Mesendoderm (in vitro differentiated cells): ENCODE data around the gene DSCAML1.

ENCODE experiments used
- DNase-seq: peaks from one replicate; pipeline ENCODE4 v3.0.0; 2013
- H2AK5ac ChIP-seq: 2 replicates; pipeline ENCODE4 v1.6.1; 2013; ENCODE audit warnings: low read length, inconsistent platforms
- H2BK120ac ChIP-seq: 2 replicates; pipeline ENCODE4 v1.6.1; 2013; ENCODE audit warnings: low read depth, mild to moderate bottlenecking, low read length, moderate library complexity, mixed read lengths
- H2BK15ac ChIP-seq: replicated peaks from 2 replicates; pipeline ENCODE4 v1.6.1; 2013; ENCODE audit warnings: low read depth, mild to moderate bottlenecking, moderate library complexity
- H2BK5ac ChIP-seq: 2 replicates; pipeline ENCODE4 v1.6.1; 2013; ENCODE audit warnings: low read length, inconsistent platforms
- H3K18ac ChIP-seq: 2 replicates; pipeline ENCODE4 v1.6.1; 2013; ENCODE audit warnings: mild to moderate bottlenecking, low read length, mixed read lengths
- H3K23ac ChIP-seq: one replicate; pipeline ENCODE4 v1.6.1; 2013; ENCODE audit warnings: low read length
- H3K27ac ChIP-seq: 2 replicates; pipeline ENCODE4 v1.5.1; 2013; ENCODE audit warnings: low read depth, mild to moderate bottlenecking, inconsistent platforms, low read length, moderate library complexity
- H3K27me3 ChIP-seq: 2 replicates; pipeline ENCODE4 v1.6.1; 2013; ENCODE audit warnings: low read length, control low read depth, mild to moderate bottlenecking, inconsistent platforms; ENCODE audit not compliant: insufficient read depth, poor library complexity
- H3K36me3 ChIP-seq: 2 replicates; pipeline ENCODE4 v1.6.1; 2013; ENCODE audit warnings: low read length, inconsistent platforms; ENCODE audit not compliant: control insufficient read depth, insufficient read depth
- H3K4ac ChIP-seq: one replicate; pipeline ENCODE4 v1.6.1; 2013; ENCODE audit warnings: low read depth, mild to moderate bottlenecking, low read length, moderate library complexity
- H3K4me1 ChIP-seq: 2 replicates; pipeline ENCODE4 v1.6.1; 2013; ENCODE audit warnings: low read depth, low read length, inconsistent platforms; ENCODE audit not compliant: control insufficient read depth
- H3K4me2 ChIP-seq: 2 replicates; pipeline ENCODE4 v1.6.1; 2013; ENCODE audit warnings: low read length
- H3K4me3 ChIP-seq: 2 replicates; pipeline ENCODE4 v1.5.1; 2013; ENCODE audit warnings: mild to moderate bottlenecking, low read length
- H3K56ac ChIP-seq: one replicate; pipeline ENCODE4 v1.6.1; 2013; ENCODE audit warnings: low read length
- H3K79me1 ChIP-seq: 2 replicates; pipeline ENCODE4 v1.6.1; 2013; ENCODE audit warnings: low read length, inconsistent platforms
- H3K79me2 ChIP-seq: 2 replicates; pipeline ENCODE4 v1.6.1; 2013; ENCODE audit warnings: mild to moderate bottlenecking, low read length; ENCODE audit not compliant: control insufficient read depth, insufficient read depth
- H3K9ac ChIP-seq: 2 replicates; pipeline ENCODE4 v1.6.1; 2013; ENCODE audit warnings: low read length, inconsistent platforms
- H4K5ac ChIP-seq: one replicate; pipeline ENCODE4 v1.6.1; 2013; ENCODE audit warnings: low read length
- H4K8ac ChIP-seq: one replicate; pipeline ENCODE4 v1.6.1; 2013; ENCODE audit warnings: low read depth, mild to moderate bottlenecking, control low read depth, low read length, moderate library complexity
- WGBS: extraction: QIAGEN DNeasy Blood & Tissue Kit; methylation state at CpG from one replicate; pipeline ENCODE4 v1.1.7; 2013; ENCODE audit warnings: low lambda C conversion rate, missing lambda C conversion rate; ENCODE audit not compliant: insufficient coverage; ENCODE audit errors: extremely low coverage; 5-methylcytosine and 5-hydroxymethylcytosine counted together

Gene DSCAML1

DNA sequence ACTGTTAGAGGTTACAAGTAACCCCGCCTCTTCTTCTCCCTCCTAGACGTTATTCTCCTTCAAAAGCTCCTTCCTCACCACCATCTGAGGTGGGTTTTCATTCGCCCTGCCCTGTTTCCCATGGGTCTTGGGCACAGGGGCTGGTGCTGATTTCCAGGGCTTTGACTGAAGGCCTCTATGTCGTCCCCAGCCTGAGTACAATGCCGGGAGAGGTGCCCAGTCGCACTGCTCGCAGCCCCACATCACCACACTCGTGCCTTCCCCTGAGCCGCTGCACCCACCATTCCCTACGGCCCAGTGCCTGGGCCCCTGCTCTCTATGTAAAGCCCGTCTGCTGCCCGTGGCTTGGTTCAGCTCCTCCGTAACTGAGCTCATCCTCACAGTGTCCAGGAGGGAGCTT is 169.8 kb downstream of the DSCAML1 start:
- H3K4ac ChIP-seq = no peak overlapping the region
- WGBS = no CpG with 5 or more reads among the region's 13 CpGs
- H3K9ac ChIP-seq = no peak overlapping the region
- H2BK120ac ChIP-seq = no peak overlapping the region
- no peak overlapping the region for H3K27ac ChIP-seq
- H3K36me3 ChIP-seq = no peaks in the 10 kb centered on the region
- H3K56ac ChIP-seq = no peak overlapping the region
- H3K79me2 ChIP-seq = no peaks in the 10 kb centered on the region
- H3K4me3 ChIP-seq = no peak overlapping the region
- H3K23ac ChIP-seq = no peak overlapping the region
- no peaks in the 10 kb centered on the region for H3K79me1 ChIP-seq
- no peak overlapping the region for H3K18ac ChIP-seq
- H3K4me1 ChIP-seq = no peaks in the 10 kb centered on the region
- H4K5ac ChIP-seq = no peak overlapping the region
- H2AK5ac ChIP-seq = no peak overlapping the region
- no peaks in the 10 kb centered on the region for H3K27me3 ChIP-seq
- DNase-seq = no peak
- no peak overlapping the region for H2BK5ac ChIP-seq
- H3K4me2 ChIP-seq = no peak overlapping the region
- no peak overlapping the region for H2BK15ac ChIP-seq
- H4K8ac ChIP-seq = no peak overlapping the region

DNA sequence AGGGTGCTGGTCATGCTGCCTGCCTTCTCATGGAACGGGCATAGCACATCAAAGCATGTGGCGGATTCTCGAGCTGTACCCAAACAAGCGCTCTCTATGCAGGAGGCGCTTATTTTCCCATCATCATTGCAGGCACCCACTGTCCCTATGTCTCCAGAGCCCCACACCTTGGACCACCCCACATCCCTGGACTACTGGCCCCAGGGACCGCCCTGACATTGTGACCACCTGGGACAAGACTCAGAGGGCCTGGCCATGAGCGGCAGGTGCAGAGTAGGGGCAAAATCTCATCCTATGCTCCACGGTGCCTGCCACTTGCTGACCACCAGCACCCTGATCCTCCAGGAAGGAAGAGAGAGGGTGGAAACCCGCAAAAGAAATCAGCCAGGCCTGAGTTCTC is 170.4 kb downstream of the DSCAML1 start:
- no peaks in the 10 kb centered on the region for H3K36me3 ChIP-seq
- no peak overlapping the region for H3K4me2 ChIP-seq
- H3K79me2 ChIP-seq = no peaks in the 10 kb centered on the region
- no peak overlapping the region for H2BK120ac ChIP-seq
- H3K23ac ChIP-seq = no peak overlapping the region
- DNase-seq = no peak
- H2AK5ac ChIP-seq = no peak overlapping the region
- H4K5ac ChIP-seq = no peak overlapping the region
- no peaks in the 10 kb centered on the region for H3K79me1 ChIP-seq
- H2BK5ac ChIP-seq = no peak overlapping the region
- no peak overlapping the region for H2BK15ac ChIP-seq
- H3K9ac ChIP-seq = no peak overlapping the region
- H4K8ac ChIP-seq = no peak overlapping the region
- H3K4ac ChIP-seq = no peak overlapping the region
- no peak overlapping the region for H3K4me3 ChIP-seq
- H3K56ac ChIP-seq = no peak overlapping the region
- no peak overlapping the region for H3K27ac ChIP-seq
- no peaks in the 10 kb centered on the region for H3K4me1 ChIP-seq
- no peaks in the 10 kb centered on the region for H3K27me3 ChIP-seq
- H3K18ac ChIP-seq = no peak overlapping the region
- no CpG with 5 or more reads among the region's 9 CpGs for WGBS

DNA sequence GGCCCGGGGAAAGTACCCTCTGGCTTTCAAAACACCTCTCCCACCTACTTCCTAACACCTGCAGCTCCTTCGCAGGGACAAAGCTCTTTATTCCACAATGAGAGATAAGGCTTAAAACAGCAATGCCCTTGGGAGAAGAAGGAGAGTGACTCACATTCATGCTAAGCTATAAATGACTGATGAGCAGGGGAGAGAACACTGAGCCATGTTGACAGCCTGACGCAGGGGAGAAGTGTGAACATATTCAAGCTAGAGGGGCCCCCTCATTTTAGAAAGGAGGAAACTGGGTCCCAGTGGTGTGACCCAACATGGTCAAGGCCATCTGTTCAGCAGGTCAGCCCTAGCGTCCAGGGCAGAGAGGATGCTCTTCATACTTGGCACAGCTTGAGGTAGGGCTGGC is 171.8 kb downstream of the DSCAML1 start:
- Histone ChIP-seq H4K8ac (no peak overlapping the region), H3K18ac (no peak overlapping the region), H3K79me2 (no peaks in the 10 kb centered on the region), H3K23ac (no peak overlapping the region), H2BK120ac (no peak overlapping the region), H2BK5ac (no peak overlapping the region), H4K5ac (no peak overlapping the region), H3K27ac (no peak overlapping the region), H3K4ac (no peak overlapping the region), H3K36me3 (no peaks in the 10 kb centered on the region), H2AK5ac (no peak overlapping the region), H3K79me1 (no peaks in the 10 kb centered on the region), H3K27me3 (no peaks in the 10 kb centered on the region), H3K4me1 (no peaks in the 10 kb centered on the region), H3K4me3 (no peak overlapping the region), H3K9ac (no peak overlapping the region), H3K56ac (no peak overlapping the region), H2BK15ac (no peak overlapping the region), H3K4me2 (no peak overlapping the region)
- peak; percentile 38 for DNase-seq
- WGBS = no CpG with 5 or more reads among the region's 4 CpGs

DNA sequence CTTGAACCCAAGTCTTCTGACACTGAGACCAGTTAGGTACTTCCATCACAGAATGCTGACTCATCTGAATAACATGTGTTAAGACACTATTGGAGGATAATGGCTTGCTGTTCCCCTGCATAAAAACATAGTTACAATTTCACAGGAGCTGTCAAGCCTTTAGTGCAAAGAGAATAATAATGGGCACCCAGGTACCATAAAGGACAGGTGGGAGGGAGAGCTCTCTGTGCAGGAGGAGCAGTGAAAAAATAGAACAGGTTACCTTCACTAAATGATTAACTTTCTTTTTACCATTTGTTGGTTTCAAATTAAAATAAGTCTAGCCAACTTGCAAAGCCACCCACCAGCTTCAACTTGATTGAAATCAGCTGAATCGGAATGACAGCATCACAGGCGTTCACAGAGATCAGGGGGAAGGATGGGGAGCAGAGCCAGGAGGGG is 173.2 kb downstream of the DSCAML1 start:
- H3K79me1 ChIP-seq = no peaks in the 10 kb centered on the region
- no peak overlapping the region for H3K23ac ChIP-seq
- no peak overlapping the region for H3K4me3 ChIP-seq
- H3K56ac ChIP-seq = no peak overlapping the region
- DNase-seq = no peak
- no peak overlapping the region for H4K5ac ChIP-seq
- no peak overlapping the region for H3K9ac ChIP-seq
- H3K79me2 ChIP-seq = no peaks in the 10 kb centered on the region
- H3K27me3 ChIP-seq = no peaks in the 10 kb centered on the region
- no peak overlapping the region for H2BK15ac ChIP-seq
- H3K4me1 ChIP-seq = no peaks in the 10 kb centered on the region
- no peak overlapping the region for H3K4ac ChIP-seq
- H2AK5ac ChIP-seq = no peak overlapping the region
- no peak overlapping the region for H2BK120ac ChIP-seq
- no peak overlapping the region for H4K8ac ChIP-seq
- H3K18ac ChIP-seq = no peak overlapping the region
- H2BK5ac ChIP-seq = no peak overlapping the region
- whole genome bisulfite sequencing = no CpG with 5 or more reads among the region's 2 CpGs
- no peak overlapping the region for H3K27ac ChIP-seq
- H3K36me3 ChIP-seq = no peaks in the 10 kb centered on the region
- no peak overlapping the region for H3K4me2 ChIP-seq

DNA sequence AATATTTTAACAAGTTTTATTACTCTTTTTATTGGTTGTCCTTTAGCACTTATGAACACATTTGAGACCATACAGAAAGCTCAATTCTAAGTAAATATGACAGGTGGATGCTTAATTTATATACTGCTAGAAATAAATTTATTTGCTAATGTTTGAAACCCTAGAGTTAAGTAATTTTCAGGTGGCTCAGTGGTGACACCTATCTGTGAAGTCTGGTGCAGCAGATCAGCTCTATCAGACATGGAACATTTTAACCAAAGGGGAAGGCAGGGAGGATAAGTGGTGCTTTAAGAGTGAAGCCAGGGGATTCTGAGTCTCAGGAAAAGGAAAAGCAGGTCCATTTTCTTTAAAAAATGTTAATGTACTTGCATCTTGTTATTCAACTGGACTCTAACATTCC is 175.8 kb downstream of the DSCAML1 start:
- no peak for DNase-seq
- Histone ChIP-seq H3K4ac (no peak overlapping the region), H3K79me1 (no peaks in the 10 kb centered on the region), H3K79me2 (no peaks in the 10 kb centered on the region), H3K4me3 (no peak overlapping the region), H3K36me3 (no peaks in the 10 kb centered on the region), H2BK5ac (no peak overlapping the region), H3K23ac (no peak overlapping the region), H3K9ac (no peak overlapping the region), H2BK15ac (no peak overlapping the region), H3K4me2 (no peak overlapping the region), H2AK5ac (no peak overlapping the region), H3K4me1 (no peaks in the 10 kb centered on the region), H4K5ac (no peak overlapping the region), H3K27ac (no peak overlapping the region), H3K18ac (no peak overlapping the region), H4K8ac (no peak overlapping the region), H3K27me3 (no peaks in the 10 kb centered on the region), H3K56ac (no peak overlapping the region), H2BK120ac (no peak overlapping the region)

DNA sequence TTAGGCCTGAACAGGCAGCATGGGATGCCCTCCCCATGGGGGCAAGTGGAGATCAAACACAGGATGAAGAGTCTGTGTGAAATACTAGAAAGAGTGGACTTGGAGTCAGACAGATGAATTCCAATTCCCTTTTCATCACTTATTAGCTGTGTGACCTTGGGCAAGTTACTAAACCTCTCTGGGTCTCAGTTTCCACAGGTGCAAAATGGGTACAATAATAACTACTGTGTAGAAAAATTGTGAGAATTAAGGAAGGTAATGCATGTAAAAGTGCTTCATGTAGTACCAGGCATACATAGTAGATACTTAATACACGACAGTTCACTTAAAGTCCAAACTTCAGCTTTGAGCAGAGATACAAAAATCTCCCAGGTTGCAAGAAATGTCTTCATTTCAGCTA is 176.4 kb downstream of the DSCAML1 start:
- Histone ChIP-seq H3K4me1 (no peaks in the 10 kb centered on the region), H2AK5ac (no peak overlapping the region), H2BK15ac (no peak overlapping the region), H3K4me3 (no peak overlapping the region), H2BK120ac (no peak overlapping the region), H3K79me2 (no peaks in the 10 kb centered on the region), H3K4ac (no peak overlapping the region), H3K79me1 (no peaks in the 10 kb centered on the region), H4K5ac (no peak overlapping the region), H3K4me2 (no peak overlapping the region), H3K27ac (no peak overlapping the region), H2BK5ac (no peak overlapping the region), H3K56ac (no peak overlapping the region), H3K9ac (no peak overlapping the region), H4K8ac (no peak overlapping the region), H3K18ac (no peak overlapping the region), H3K36me3 (no peaks in the 10 kb centered on the region), H3K23ac (no peak overlapping the region), H3K27me3 (no peaks in the 10 kb centered on the region)
- WGBS = no CpG with 5 or more reads among the region's 1 CpG
- DNase-seq = no peak
